Lower lobe of right lung (tissue), 2 donors: Measurements from ENCODE around the gene QSER1. TPM values are rescaled to one million over a fixed set of nuclear protein-coding genes. Genes with fewer than 3 reads are reported as not detected.
"Not testable (repeated sequence)": the region's sequence is repeated elsewhere in the genome, so short reads cannot be mapped to it uniquely, and the experiment has no call there.

Experiments
- ATAC-seq, 2 donors: fragments of 200-7000 bp; cut with Tn5 transposase; one replicate each; pipeline ENCODE4 v1.9.1; 2020 to 2022; ENCODE audit warnings: mild to moderate bottlenecking in 2 of 2, moderate library complexity in 2 of 2
- DNase-seq: peaks from one replicate; pipeline ENCODE4 v3.0.0-alpha.2; 2020
- H3K27ac ChIP-seq: fragments of 200-600 bp; one replicate; pipeline ENCODE4 v1.8.0; 2022
- H3K27me3 ChIP-seq: fragments of 200-600 bp; one replicate; pipeline ENCODE4 v1.8.0; 2022; ENCODE audit warnings: low read depth
- H3K36me3 ChIP-seq: fragments of 200-600 bp; one replicate; pipeline ENCODE4 v1.8.0; 2022; ENCODE audit warnings: mild to moderate bottlenecking
- H3K4me1 ChIP-seq: fragments of 200-600 bp; one replicate; pipeline ENCODE4 v1.8.0; 2022
- H3K4me3 ChIP-seq: fragments of 200-600 bp; one replicate; pipeline ENCODE4 v1.8.0; 2022; ENCODE audit warnings: mild to moderate bottlenecking
- H3K9me3 ChIP-seq: fragments of 200-600 bp; one replicate; pipeline ENCODE4 v1.8.0; 2022
- intact Hi-C: fragments of 100-400 bp; cut with DNase I; formaldehyde crosslinking; loops from one replicate; pipeline ENCODE4 v1.11.0; 2022
- total RNA-seq: library from RNA; stranded (reverse); fragmentation: NEBNext Ultra II Directional; extraction: Animal tissue kit (Norgen Biotek cat#: 25700); gene quantifications from one replicate; pipeline ENCODE4 v1.2.1, GENCODE V29; 2021
- TF ChIP-seq, protein P1 (sequence below): fragments of 200-600 bp; IDR thresholded peaks from one replicate; pipeline ENCODE4 v1.8.0; 2022; ENCODE audit warnings: antibody characterized with exemption, mild to moderate bottlenecking
- donor health status: DM: no; HTN: yes; CAD: no; lungs with severe emphysema.

QSER1 gene
- total RNA-seq, 1 donor from 2014 or later: 27.6 TPM

DNA sequence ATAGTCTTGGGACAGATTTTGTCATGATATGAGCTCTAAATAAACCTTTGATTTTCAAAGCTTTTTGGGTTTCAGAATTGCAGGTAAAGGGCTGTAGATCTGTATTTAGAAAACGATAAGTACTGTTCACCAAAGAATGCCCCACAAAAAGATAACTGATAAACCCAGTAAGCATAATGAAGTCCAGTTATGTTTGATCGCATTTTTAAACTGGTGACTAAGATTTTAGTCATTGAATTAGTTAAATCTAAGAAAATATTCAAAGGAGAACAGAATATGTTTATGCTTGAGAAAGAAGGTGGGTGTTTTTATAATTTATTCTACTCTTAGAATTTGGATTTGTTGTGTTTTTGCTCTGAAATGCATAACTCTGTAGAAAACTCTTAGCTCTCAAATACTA, 134.6 kb downstream of the QSER1 start:
- H3K4me3 ChIP-seq: no peak overlapping the region
- no peak overlapping the region for H3K27ac ChIP-seq
- no peaks in the 10 kb centered on the region for H3K4me1 ChIP-seq
- ATAC-seq (no peak), DNase-seq (no peak)
- intact Hi-C loops: no loop called here
- H3K27me3 ChIP-seq: no peaks in the 10 kb centered on the region
- no peaks in the 10 kb centered on the region for H3K36me3 ChIP-seq
- TF ChIP-seq, protein P1, sequence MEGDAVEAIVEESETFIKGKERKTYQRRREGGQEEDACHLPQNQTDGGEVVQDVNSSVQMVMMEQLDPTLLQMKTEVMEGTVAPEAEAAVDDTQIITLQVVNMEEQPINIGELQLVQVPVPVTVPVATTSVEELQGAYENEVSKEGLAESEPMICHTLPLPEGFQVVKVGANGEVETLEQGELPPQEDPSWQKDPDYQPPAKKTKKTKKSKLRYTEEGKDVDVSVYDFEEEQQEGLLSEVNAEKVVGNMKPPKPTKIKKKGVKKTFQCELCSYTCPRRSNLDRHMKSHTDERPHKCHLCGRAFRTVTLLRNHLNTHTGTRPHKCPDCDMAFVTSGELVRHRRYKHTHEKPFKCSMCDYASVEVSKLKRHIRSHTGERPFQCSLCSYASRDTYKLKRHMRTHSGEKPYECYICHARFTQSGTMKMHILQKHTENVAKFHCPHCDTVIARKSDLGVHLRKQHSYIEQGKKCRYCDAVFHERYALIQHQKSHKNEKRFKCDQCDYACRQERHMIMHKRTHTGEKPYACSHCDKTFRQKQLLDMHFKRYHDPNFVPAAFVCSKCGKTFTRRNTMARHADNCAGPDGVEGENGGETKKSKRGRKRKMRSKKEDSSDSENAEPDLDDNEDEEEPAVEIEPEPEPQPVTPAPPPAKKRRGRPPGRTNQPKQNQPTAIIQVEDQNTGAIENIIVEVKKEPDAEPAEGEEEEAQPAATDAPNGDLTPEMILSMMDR: no peak
- H3K9me3 ChIP-seq: no peaks in the 10 kb centered on the region

DNA sequence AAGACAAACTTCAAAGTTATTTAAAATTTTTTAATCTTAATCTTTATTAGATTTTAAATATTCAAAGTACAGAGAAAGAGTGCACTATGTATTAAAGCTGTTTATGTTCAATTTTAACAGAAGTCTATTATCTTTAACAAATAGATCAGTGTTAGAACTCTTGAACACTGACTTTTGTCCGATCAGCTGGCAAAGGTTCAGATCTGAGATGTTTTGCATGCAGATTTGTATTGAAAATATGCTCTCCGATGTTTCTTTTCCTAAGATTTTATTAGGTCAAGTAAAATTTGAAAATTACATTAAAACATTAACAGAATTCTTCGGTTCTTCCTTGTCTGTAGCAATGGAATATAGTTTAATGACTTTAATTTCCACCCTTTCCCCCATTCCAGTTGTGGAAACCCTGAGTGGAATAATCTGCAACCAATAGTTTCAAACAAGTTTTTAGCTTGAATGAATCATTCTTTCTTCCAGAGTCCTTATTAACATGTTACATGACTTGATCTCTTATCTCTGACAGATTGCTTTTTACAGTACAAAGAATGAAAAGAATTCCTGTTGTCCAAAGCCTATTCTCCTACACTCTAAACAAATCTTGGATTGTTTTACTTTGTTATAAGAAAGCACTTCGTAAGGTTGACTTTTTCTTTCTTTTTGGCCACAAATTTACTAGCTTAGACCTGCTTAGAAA, 135.4 kb downstream of the QSER1 start:
- no peak for DNase-seq
- TF ChIP-seq, protein P1: no peak
- no peak overlapping the region for H3K4me3 ChIP-seq
- no peak overlapping the region for H3K27ac ChIP-seq
- no peaks in the 10 kb centered on the region for H3K9me3 ChIP-seq
- no peaks in the 10 kb centered on the region for H3K27me3 ChIP-seq
- no peaks in the 10 kb centered on the region for H3K4me1 ChIP-seq
- H3K36me3 ChIP-seq: no peaks in the 10 kb centered on the region
- ATAC-seq: no peak
- intact Hi-C loops: no loop called here

DNA sequence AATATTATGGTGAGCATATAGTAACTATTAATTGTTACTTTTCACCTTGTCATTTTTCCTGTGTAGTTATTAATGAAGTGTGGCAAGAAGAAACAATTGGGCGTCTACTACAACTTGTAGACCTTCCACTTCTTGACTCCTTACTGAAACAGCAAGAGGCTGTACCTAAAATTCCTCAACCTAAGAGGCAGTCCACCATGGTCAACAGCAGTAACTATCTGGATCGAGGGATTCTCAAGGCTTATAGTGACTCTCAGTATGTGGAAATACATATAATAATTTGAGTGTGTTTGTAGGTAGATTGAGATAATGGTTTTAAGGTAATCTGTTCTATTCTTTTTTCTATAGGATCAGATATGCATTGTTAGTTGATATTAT, 135.9 kb downstream of the QSER1 start:
- ATAC-seq: no peak
- intact Hi-C loops: no loop called here
- H3K4me1 ChIP-seq: no peaks in the 10 kb centered on the region
- no peaks in the 10 kb centered on the region for H3K36me3 ChIP-seq
- no peaks in the 10 kb centered on the region for H3K27me3 ChIP-seq
- H3K27ac ChIP-seq: no peak overlapping the region
- no peak overlapping the region for H3K4me3 ChIP-seq
- no peaks in the 10 kb centered on the region for H3K9me3 ChIP-seq
- no peak for DNase-seq
- TF ChIP-seq, protein P1: no peak

DNA sequence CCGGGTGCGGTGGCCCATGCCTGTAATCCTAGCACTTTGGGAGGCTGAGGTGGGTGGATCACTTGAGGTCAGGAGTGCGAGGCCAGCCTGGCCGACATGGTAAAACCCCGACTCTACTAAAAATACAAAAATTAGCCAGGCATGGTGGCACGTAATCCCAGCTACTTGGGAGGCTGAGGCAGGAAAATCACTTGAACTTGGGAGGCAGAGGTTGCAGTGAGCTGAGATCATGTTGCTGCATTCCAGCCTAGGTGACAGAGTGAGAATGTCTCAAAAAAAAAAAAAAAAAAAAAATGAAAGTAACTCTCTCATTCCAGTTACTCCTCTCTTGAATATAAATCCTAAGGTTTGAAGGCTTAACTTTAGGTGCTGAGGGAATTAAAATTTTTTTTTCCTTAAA, 136.6 kb downstream of the QSER1 start:
- intact Hi-C loops, H3K27ac ChIP-seq, H3K36me3 ChIP-seq, ATAC-seq, H3K27me3 ChIP-seq, H3K9me3 ChIP-seq, H3K4me3 ChIP-seq, DNase-seq, H3K4me1 ChIP-seq: not testable (repeated sequence)

Other genes with a start within 250 kb of the QSER1 start
- gene CCDC73, start 98.1 kb upstream of the QSER1 start, total RNA-seq: 0.09 TPM
- gene PRRG4, start 62.9 kb upstream of the QSER1 start, total RNA-seq: 12.0 TPM
- 0.71 TPM for gene DEPDC7, start 123.1 kb downstream of the QSER1 start, total RNA-seq
- gene TCP11L1, start 146.8 kb downstream of the QSER1 start, total RNA-seq: 18.1 TPM